NCI-H1048 (cell line): ENCODE results near the gene PISD.

Experiments used
- DNase-seq: peaks from one replicate; lab custom pipeline; 2025; lab: John Stamatoyannopoulos, UW

The PISD gene

GRCh38 chr22:31572939-31573338, 89.1 kb downstream of the PISD start:
- DNase-seq: no peak

GRCh38 chr22:31569126-31569525, 92.9 kb downstream of the PISD start:
- DNase-seq: no peak
